Erythroblast (primary cell): Measurements from ENCODE around the gene RSAD1.
"Not testable (repeated sequence)": the region's sequence is repeated elsewhere in the genome, so short reads cannot be mapped to it uniquely, and the experiment has no call there.

ENCODE experiments used
- GATA1 ChIP-seq: IDR thresholded peaks from 2 replicates; pipeline ENCODE4 v1.6.1; 2011; ENCODE audit warnings: low read depth, mild to moderate bottlenecking, control low read depth, low read length, moderate library complexity
- POLR2A ChIP-seq: IDR thresholded peaks from 2 replicates; pipeline ENCODE4 v1.6.1; 2011; ENCODE audit warnings: mild to moderate bottlenecking, low read length

- TF ChIP-seq POLR2A, GATA1: not testable (repeated sequence)
Observed at GRCh38 chr17:50475775-50476544, 2.7 kb upstream of the RSAD1 start.
